Tibial nerve (tissue), 4 donors: ENCODE data around the gene TAAR8.

Source experiments
- CTCF ChIP-seq, 5 experiments: fragments of 200-600 bp in 3 of 5; fragments of 450-650 bp in 2 of 5; sonication (generic) in 3 of 5; IDR thresholded peaks; one replicate each; pipeline ENCODE4 v1.5.1; 2016 to 2019; ENCODE audit warnings: antibody characterized with exemption in 5 of 5, mild to moderate bottlenecking in 3 of 5, moderate library complexity in 2 of 5
- EP300 ChIP-seq, 2 donors: sonication (generic); formaldehyde crosslinking; IDR thresholded peaks; one replicate each; pipeline ENCODE4 v1.6.1; 2017; ENCODE audit warnings: antibody characterized with exemption in 2 of 2, mild to moderate bottlenecking in 1 of 2
- POLR2A ChIP-seq, 2 donors: fragments of 450-650 bp; IDR thresholded peaks; one replicate each; pipeline ENCODE4 v1.6.1; 2017; ENCODE audit warnings: antibody characterized with exemption in 2 of 2, mild to moderate bottlenecking in 2 of 2, moderate library complexity in 2 of 2

- TF ChIP-seq CTCF (IDR thresholded peaks at IDR 0.05) (peak; percentile 65 to 82 (median 75)), POLR2A (IDR thresholded peaks at IDR 0.05) (no peak), EP300 (IDR thresholded peaks at IDR 0.05) (no peak)
Observed at GRCh38 chr6:132530293-132530974, 22.0 kb upstream of the TAAR8 start.
